C1 segment of cervical spinal cord (tissue), 14 donors: Measurements from ENCODE around the gene ZNF207.
"Not testable (repeated sequence)": the region's sequence is repeated elsewhere in the genome, so short reads cannot be mapped to it uniquely, and the experiment has no call there.

Experiments
- DNase-seq, 14 donors: peaks; one replicate each; lab custom pipeline; 2025; lab: John Stamatoyannopoulos, UW

Gene ZNF207

DNA sequence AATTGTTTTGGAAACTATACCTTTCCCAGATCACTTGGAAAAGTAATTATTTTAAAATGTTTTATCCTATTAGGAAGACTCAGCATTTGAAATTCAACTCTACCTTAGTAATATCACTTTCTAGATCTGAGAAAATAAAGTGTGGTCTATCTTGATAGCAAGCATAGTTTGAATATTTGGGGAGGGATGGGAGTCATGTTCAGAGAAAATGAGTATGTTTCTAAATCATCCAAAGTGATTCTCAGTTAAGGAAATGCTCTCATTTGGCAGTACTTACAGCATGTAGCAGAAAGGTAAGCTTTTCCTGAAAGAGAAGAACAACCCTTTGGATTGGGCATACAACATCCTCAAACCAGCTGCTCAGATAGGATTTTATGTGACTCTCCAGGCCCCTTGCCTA lies 14.9 kb upstream of the ZNF207 start:
- no peak for DNase-seq

DNA sequence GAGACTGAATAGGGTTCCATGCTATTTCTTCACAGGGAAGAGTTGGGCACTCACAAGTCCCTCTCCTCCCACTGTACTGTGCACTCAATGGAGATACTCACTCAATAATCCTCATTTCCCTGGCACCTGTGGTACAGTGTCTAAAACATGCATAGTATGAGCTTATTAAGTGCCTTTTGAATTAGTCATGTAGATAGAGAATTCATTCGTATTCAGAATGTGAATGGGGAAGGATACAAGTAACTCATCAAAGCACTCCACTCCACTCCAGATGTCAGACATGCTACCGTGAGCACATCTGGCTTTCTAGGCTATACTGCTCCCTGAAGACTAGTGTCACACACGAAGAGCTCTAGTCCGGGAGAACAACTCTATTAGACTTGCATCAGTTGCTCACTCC lies 14.3 kb upstream of the ZNF207 start:
- no peak for DNase-seq

DNA sequence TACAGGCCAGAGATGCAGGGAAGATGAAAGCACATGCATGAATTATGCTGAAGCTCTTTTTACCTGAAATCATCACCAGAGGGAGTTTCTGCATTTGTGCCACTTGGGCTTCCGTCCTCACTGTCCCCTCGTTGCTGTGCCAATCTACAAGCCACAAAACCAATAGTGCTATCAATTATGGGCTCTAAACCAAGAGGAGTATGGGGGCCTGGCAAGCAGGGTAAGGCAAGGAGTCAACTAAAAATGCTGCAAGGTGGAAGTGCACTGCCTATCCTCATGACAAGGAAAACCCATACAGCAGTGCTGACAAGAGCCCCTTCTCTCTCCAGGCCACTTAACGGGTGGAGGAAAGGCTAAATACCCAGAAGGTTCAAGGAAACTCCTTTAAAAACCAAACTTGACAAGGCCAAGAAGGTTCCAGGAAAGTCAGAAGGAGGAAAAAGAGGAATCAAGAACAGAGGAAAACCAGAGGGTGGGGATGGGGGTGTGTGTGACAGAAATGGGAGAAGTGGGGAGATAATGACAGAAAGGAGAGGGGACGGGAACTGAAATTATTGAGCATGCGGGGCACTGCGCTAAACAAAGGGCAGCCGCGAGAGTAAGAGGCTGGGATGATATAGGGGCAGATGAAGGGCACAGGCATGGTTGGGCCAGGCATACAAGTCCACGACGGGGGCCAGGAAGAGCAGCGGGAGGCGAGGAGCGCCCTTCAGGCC lies 8.7 kb upstream of the ZNF207 start:
- DNase-seq = peak in 4 of 14 donors; percentile 12 to 57 (median 39)

DNA sequence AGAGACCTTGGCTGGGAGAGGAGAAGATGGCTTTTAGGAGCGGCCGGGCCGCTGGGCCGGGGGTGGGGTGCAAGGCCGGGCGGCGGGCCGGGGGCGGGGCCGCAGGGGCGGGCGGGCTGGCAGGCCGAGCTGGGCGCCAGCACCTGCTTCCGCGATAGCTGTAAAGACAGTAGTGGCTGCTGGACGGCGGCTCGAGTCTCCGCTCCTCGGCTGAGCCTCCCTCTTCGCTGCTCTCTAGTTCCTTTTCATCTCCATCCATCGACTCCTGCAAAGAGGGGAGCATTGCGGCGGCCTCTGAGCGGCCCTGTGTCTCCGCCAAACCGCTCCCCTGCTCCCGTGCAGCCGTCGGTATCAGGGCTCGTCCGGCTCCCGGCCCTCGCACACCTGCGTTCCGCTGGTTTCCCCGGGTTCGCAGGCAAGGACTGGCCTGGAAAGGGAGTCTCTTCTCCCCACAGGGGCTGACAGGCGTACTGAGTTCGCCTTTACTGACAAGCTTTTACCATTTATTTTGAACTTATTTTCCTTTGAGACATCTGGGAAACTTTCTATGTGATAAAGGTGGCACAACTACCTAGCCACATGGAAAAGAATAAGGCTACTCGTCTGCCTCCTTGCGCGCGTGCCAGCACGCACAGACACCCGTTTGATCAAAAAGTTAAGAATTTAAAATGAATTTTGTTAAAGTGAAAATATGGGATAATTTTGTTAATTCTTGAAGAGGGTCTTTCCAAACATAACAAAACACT lies 7.9 kb upstream of the ZNF207 start, which contains the start of gene C17orf75:
C17orf75 (minus strand) TSS at position 317 of the 746 bp plus-strand sequence; CDS start at position 283, 34 bp downstream.
- peak in 13 of 14 donors; percentile 30 to 81 (median 64) for DNase-seq

DNA sequence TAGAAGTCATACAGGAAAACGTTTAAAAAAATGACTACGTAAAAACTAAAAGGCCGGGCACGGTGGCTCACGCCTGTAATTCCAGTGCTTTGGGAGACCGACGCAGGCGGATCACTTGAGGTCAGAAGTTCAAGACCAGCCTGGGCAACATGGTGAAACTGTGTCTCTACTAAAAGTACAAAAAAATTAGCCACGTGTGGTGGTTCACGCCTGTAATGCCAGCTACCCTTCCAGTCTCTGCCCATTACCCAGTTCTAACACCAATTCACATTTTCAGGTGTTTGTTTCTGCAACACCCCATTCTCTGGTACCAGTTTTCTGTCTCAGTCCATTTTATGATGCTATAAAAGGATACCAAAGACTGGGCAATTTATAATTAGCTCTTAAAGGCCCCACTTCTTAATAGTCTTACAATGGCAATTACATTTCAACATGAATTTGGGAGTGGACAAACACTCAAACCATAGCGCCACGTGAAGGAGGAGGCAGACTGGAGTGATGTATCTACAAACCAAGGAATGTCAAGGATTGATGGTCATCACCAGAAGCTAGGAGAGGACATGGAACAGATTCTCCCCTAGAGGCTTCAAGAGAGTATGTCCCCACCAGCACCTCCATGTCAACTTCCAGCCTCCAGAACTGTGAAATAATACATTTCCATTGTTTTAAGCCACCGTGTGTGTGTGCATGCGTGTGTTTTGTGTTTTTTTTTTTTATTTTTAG lies 7.2 kb upstream of the ZNF207 start:
- no peak for DNase-seq

DNA sequence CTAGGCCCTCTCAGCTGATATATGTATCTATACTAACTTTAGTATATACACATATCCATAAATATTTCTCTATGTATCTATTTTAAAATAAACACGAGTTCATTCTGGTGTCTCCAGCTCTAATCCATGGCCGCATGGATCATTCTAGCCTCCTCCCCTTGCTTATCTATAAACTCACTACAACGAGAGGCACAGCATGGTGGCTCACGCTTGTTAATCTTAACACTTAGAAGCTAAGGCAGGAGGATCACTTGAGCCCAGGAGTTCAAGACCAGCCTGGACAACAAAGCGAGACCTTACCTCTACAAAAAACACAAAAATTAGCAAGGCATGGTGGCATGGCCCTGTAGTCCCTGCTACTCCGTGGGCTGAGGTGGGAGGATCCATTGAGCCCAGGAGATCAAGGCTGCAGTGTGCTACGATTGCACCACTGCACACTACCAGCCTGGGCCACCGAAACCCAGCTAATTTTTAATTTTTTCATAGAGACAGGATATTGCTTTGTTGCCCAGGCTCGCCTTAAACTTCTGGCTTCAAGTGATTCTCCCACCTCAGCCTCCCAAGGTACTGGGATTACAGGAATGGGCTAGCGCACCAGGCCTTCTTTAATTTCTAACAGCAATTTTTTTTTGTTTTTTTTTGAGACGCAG lies 3.9 kb upstream of the ZNF207 start:
- no peak for DNase-seq

DNA sequence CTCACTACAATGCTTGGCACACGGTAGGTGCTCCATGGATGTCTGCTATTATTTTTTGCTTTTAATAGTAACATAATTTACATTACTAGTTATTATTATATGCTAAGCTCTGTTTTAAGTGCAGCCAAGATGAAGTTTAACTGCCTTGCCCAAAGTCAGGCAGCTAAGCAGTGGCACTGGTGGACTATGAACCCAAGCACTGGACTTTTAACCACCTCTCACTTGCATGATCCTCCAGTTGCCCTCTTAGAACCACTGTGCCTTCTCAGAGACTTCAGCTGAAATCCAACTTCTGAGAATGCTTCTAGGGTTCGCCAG lies 1.5 kb upstream of the ZNF207 start:
- no peak for DNase-seq

DNA sequence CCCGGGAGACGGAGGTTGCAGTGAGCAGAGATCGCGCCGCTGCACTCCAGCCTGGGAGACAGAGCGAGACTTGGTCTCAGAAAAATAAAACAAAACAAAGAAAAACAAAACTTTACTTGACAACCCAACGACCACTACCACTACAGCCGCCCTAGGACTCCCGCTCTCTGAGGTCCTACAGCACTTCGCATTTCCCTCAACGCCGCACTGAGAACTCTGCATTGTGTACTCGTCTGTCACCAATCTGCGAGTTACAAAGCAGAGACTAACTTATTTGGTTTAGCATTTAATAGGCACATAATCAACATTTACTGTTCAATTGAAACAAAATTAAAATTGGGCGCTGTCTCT lies 479 bp upstream of the ZNF207 start:
- DNase-seq = peak in 5 of 14 donors; percentile 16 to 38 (median 28)

DNA sequence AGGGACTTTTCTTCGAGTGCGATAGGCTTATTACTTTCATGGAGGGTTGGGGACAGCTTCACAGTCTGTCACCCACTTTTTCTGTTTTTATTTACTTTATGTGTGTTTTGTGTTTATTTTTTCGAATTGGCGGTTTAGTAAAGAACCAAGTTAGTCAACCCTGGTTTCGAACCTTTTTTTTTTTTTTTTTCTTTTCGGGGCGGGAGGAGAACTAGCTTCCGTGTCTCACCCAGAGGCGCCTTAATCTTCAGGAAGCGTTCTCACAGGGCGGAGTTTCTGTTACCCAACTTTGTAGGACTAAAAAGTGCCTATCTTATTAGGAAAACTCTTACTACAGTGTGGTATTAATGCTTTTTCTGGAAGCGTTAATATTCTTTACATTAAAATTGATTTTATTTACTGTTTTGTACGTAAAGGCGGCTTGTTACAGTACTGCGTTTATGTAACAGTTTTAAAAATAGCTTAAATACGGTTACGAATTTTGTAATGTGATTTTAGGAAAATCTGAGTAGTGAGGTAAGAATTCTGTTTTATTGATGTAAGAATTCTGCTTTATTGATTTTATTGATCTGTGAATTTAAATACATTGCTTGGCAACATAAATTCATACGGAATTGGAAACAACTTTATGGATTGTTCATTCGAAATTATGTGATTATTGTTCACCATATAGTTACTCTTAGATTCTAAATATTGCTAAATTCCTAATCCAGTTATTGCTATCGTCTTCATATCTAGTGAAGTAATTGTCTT lies 885 bp downstream of the ZNF207 start:
- DNase-seq = peak in 2 of 14 donors; percentile 11 to 29

DNA sequence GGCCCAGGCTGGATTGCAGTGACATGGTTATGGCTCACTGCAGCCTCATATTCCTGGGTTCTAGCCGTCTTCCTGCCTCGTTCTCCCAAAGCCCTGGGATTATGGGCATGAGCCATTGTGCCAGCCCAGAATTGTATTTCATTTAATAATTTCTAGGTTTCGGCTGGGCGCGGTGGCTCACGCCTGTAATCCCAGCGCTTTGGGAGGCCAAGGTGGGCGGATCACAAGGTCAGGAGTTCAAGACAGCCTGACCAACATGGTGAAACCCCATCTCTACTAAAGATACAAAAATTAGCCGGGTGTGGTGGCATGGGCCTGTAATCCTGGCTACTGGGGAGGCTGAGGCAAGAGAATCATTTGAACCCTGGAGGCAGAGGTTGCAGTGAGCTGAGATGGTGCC lies 2.8 kb downstream of the ZNF207 start:
- DNase-seq = not testable (repeated sequence)

DNA sequence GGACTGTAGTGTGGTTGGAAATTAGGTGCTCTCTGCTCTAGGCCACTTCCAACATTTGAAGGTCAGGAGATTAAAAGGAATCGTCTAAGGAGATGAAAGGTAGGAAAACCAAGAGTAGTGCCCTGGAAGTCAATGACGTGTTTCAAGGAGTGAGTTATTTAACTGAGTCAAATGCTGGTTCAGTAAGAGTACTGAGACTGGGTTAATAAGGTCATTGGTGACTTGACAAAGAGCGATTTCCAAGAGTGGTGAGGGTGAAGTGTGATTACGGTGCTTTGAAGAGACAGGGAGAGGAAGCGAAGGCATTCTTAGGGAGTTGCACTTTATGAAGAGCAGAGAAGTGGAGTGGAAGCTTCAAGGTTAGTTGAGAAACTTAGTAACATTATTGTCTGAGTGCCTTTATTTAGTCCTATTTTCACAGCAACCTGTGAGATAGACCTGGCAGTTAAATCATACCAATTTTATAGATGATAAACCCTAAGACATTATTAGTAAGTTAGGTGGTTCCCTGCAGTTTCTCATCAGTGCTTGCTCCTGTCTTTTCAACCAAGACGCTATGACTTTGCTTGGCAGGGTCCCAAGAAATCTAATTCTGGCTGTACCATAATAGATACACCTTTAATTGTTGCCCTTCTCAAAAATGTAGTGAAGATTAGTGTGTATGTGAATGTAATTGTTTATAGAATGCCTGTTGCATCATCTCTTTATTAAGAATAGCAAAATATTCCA lies 5.9 kb downstream of the ZNF207 start:
- no peak for DNase-seq

DNA sequence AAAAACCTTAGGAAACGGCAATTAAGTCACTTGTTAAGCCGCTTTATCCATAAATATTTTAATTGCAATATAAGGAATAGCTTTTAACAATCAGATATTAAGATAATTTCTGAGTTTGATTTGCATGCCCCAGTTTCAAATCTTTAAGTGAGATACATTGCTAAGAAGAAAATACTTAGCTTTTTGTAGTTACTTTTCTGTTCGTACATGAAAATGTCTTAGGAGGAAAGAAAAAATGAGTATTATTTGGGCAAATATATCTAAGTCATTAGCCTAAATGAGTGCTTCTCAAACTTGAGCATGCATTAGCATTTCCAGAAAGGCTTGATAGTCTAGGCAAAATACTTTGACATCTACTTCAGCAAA lies 6.4 kb downstream of the ZNF207 start:
- no peak for DNase-seq

DNA sequence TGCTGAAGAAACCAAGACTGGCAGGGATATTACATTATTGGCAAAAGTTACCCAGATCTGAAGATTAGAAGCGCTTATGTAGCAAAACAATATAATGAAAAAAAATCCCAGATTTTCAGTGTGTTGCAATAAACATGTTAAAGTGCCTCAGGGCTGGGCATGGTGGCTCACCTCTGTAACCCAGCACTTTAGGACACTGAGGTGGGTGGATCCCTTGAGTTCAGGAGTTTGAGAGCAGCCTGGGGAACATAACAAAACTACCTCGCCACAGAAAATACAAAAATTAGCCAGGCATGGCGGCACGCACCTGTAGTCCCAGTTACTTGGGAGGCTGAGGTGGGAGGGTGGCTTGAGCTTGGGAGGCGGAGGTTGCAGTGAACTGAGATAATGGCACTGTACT lies 6.8 kb downstream of the ZNF207 start:
- DNase-seq = no peak

DNA sequence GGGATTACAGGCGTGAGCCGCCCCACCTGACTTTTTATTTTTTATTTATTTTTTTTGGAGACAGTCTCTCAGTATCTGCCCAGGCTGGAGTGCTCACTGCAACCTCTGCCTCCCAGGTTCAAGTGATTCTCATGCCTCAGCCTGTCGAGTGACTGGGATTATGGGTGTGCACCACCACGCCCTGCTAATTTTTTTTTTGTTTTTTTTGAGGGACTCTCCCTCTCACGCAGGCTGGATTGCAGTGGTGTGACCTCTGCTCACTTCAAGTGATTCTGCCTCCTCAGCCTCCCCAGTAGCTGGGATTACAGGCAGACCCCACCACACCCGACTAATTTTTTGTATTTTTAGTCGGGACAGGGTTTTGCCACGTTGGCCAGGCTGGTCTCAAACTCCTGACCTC lies 7.7 kb downstream of the ZNF207 start:
- DNase-seq = no peak

DNA sequence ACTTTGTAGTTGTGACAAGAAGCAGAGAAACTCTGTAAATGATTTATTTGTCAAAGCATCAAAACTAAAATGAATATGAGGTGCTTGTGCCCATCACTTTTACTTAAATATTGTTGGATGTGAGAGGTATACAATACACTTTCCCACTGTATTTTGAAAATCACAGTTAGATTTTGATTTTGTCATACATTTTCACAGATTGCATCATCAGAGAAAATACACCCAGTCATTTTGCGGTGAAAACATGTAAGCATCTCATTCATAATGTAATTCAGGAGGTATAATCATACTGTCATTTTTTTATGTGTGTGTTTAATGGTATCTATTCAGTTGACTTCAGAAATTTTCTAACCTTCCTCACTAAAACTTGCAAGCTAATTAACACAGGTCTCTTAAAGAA lies 11.3 kb downstream of the ZNF207 start:
- no peak for DNase-seq

DNA sequence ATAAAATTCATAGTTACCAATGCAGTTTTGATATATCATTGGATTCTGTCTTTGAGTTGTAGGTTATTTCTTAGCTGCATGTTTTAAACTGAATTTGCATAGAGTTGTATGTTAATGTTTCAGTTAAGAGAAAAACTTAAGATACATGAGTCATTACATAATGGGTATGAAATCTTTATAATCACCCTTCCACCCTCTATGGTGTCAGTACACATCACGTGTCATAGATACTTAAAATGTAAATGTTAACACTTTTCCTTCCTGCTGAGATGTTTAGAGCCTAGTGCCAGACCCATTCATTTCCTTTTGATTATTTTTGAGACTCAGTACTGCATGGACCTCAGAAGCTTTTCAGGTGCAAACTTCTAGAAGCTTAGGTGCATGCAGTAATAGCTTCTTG lies 20.5 kb downstream of the ZNF207 start:
- DNase-seq = no peak

DNA sequence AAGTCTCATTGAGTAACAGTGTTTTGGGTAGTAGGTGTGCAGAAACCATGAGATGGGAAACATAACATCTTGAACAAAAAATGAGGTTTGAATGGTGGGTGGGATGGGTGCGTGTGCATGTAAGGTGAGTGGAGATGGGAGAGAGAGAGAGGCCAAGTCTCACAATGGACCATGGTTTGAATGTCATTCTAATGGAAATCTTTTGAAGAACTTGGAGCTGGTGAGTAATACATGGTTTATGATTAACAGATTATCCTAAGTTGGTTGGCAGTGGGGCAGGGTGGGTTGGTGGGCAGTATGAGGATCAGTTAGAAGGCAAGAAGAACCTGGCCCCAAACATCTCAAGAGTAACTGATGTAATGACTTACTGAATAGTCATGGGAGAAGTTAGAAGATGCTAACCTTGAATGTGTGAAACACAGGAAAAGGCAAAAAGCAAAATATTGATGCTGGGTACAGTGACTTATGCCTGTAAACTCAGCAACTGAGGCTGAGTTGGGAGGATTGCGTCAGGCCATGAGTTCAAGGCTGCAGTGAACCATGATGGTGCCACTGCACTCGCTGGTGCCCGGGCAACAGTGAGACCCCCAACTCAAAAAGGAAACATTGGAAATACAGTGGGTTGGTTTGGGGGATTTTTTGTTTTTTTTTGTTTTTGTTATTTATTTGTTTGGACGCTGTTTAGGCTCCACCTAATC lies 32.7 kb downstream of the ZNF207 start:
- DNase-seq = no peak

DNA sequence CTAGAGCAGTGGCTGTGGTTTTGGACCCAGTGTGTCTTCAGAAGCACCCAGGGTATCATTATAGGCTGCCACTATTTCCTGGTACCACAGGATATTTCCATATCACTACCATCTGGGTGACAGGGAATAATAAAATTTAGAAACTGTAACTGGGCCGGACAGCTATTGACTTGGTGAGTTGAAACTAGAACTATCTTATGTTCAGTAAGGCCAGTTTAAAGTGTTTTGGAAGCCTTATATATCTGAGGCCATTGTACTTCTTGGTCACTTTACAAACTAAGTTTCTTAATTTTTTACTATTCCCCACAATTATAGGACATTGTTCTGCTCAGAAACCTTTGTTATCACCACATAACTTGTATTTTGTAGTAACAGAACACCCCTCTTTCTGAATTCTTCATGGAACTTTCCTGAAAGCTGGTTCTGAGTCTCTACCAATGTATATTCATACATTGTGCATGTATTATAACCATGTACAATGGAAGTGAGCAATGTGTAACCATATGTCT lies 34.0 kb downstream of the ZNF207 start:
- DNase-seq = no peak

DNA sequence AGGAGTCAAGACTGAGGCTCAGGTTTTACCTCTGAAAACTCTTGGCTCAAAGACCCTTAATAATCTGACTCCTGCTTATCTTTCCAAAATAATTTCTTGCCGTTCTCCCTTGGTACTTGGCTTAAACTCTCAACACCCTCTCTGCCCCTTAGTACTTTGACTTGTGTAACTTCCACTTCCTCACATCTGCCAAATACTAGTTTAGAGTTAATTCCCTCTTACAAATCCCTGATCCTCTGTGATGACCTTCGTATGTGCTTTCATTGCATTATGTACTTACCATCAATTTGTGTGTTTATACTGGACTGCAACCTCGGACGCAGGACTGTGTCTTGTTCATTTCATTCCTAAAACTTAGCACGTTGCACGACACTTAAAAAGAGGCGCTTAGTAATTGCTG lies 35.2 kb downstream of the ZNF207 start:
- no peak for DNase-seq

DNA sequence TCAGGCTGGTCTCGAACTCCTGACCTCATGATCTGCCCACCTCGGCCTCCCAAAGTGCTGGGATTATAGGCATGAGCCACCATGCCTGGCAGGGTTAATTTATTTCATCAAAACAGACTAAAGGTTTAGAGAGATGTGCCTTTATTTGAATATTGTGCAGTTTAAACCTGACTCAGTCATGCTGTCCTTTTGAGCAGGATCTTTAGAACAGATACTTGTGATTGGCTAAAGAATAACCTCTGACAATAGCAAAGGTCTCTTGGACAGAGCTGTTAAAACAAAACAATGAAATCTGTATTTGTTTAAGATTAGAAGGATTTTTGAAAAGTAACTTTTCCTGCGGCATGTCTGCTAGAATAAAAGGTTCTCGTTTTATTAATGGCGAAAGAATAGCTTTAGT lies 36.0 kb downstream of the ZNF207 start:
- DNase-seq = no peak
